Vagina (tissue), 2 donors: ENCODE measurements around the gene MMADHC.

ENCODE experiments used
- CTCF ChIP-seq, 3 experiments: fragments of 450-650 bp in 2 of 3; fragments of 200-600 bp in 1 of 3; sonication (generic) in 1 of 3; IDR thresholded peaks; one replicate each; pipeline ENCODE4 v1.5.1; 2017 to 2019; ENCODE audit warnings: antibody characterized with exemption in 3 of 3, mild to moderate bottlenecking in 2 of 3, moderate library complexity in 2 of 3
- POLR2A ChIP-seq, 2 donors: fragments of 450-650 bp; IDR thresholded peaks; one replicate each; pipeline ENCODE4 v1.6.1; 2017; ENCODE audit warnings: antibody characterized with exemption in 2 of 2, mild to moderate bottlenecking in 2 of 2, moderate library complexity in 2 of 2
- POLR2AphosphoS5 ChIP-seq, 2 donors: sonication (generic); formaldehyde crosslinking; IDR thresholded peaks; one replicate each; pipeline ENCODE4 v1.9.0; 2017; ENCODE audit warnings: antibody characterized with exemption in 2 of 2, mild to moderate bottlenecking in 2 of 2, low read depth in 1 of 2; ENCODE audit not compliant: insufficient read depth in 1 of 2

- no peak for TF ChIP-seq POLR2A (IDR thresholded peaks at IDR 0.05)
- TF ChIP-seq CTCF (IDR thresholded peaks at IDR 0.05): no peak
- no peak for TF ChIP-seq POLR2AphosphoS5 (IDR thresholded peaks at IDR 0.05; ENCODE audit: insufficient read depth in 1 of 2, low read depth in 1 of 2)
Measured at GRCh38 chr2:149564983-149565382, 22.6 kb downstream of the MMADHC start.
